ENCODE measurements around the gene COG5.
A peak's percentile ranks its signal among the peaks of the same experiment; 100 is the strongest.

COG5 gene

GRCh38 chr7:107206136-107206535, 357.6 kb downstream of the COG5 start:
- no peak for TF ChIP-seq CTCF (IDR thresholded peaks at IDR 0.05; ENCODE audit: low read depth, low read length)
- DNase-seq, result no peak
- Histone ChIP-seq H3K27me3 (ENCODE audit: insufficient read depth, low read depth, severe bottlenecking) (no peaks in the 10 kb centered on the region), H3K36me3 (peaks cover 10% of the 10 kb centered on the region), H3K4me3 (ENCODE audit: low read depth, low read length) (no peak overlapping the region), H3K27ac (no peak overlapping the region), H3K9me3 (ENCODE audit: severe bottlenecking) (no peaks in the 10 kb centered on the region)

- H3K36me3 ChIP-seq, result peaks cover 15% of the 10 kb centered on the region
Measured at GRCh38 chr7:107203607-107204006, 360.1 kb downstream of the COG5 start.

GRCh38 chr7:107201795-107202450, 361.8 kb downstream of the COG5 start:
- Histone ChIP-seq H3K27me3 (ENCODE audit: insufficient read depth, low read depth, severe bottlenecking) (no peaks in the 10 kb centered on the region), H3K9me3 (ENCODE audit: severe bottlenecking) (no peaks in the 10 kb centered on the region), H3K4me3 (ENCODE audit: low read depth, low read length) (no peak overlapping the region), H3K27ac (no peak overlapping the region), H3K36me3 (peaks cover 19% of the 10 kb centered on the region)
- peak; percentile 63 for DNase-seq
- TF ChIP-seq CTCF (IDR thresholded peaks at IDR 0.05; ENCODE audit: low read depth, low read length), result peak; percentile 71

More at GRCh38 chr7:107203607-107204006, 360.1 kb downstream of the COG5 start:
- H3K27ac ChIP-seq, result no peak overlapping the region
- no peak for TF ChIP-seq CTCF (IDR thresholded peaks at IDR 0.05; ENCODE audit: low read depth, low read length)
- H3K4me3 ChIP-seq (ENCODE audit: low read depth, low read length), result no peak overlapping the region
- no peaks in the 10 kb centered on the region for H3K27me3 ChIP-seq (ENCODE audit: insufficient read depth, low read depth, severe bottlenecking)
- DNase-seq, result no peak
- no peaks in the 10 kb centered on the region for H3K9me3 ChIP-seq (ENCODE audit: severe bottlenecking)

- Histone ChIP-seq H3K27ac (no peak overlapping the region), H3K9me3 (ENCODE audit: severe bottlenecking) (no peaks in the 10 kb centered on the region), H3K36me3 (peaks cover 24% of the 10 kb centered on the region), H3K4me3 (ENCODE audit: low read depth, low read length) (no peak overlapping the region), H3K27me3 (ENCODE audit: insufficient read depth, low read depth, severe bottlenecking) (no peaks in the 10 kb centered on the region)
- TF ChIP-seq CTCF (IDR thresholded peaks at IDR 0.05; ENCODE audit: low read depth, low read length), result no peak
- DNase-seq, result no peak
Measured at GRCh38 chr7:107196834-107197610, 366.7 kb downstream of the COG5 start.

- Histone ChIP-seq H3K9me3 (ENCODE audit: severe bottlenecking) (no peaks in the 10 kb centered on the region), H3K36me3 (peaks cover 24% of the 10 kb centered on the region), H3K27ac (no peak overlapping the region), H3K27me3 (ENCODE audit: insufficient read depth, low read depth, severe bottlenecking) (no peaks in the 10 kb centered on the region), H3K4me3 (ENCODE audit: low read depth, low read length) (no peak overlapping the region)
- no peak for TF ChIP-seq CTCF (IDR thresholded peaks at IDR 0.05; ENCODE audit: low read depth, low read length)
- no peak for DNase-seq
Measured at GRCh38 chr7:107194052-107194451, 369.7 kb downstream of the COG5 start.

Measured in WERI-Rb-1 (cell line).